CD4-positive, alpha-beta T cell (primary cell): ENCODE measurements around the gene CYB5A. TPM values are rescaled to one million over a fixed set of nuclear protein-coding genes. Genes with fewer than 3 reads are reported as not detected.

Source experiments
- ATAC-seq: fragments of 200-7000 bp; cut with Tn5 transposase; one replicate; pipeline ENCODE4 v1.10.0; 2022; ENCODE audit warnings: mild to moderate bottlenecking; ENCODE audit not compliant: poor library complexity
- CTCF ChIA-PET: fragments of 350-600 bp; sonication (Branson Sonifier 250); formaldehyde crosslinking; loops from one replicate; lab custom pipeline; 2021; ENCODE audit warnings: antibody characterized with exemption, inconsistent platforms; lab: Charles Lee
- POLR2A ChIA-PET: fragments of 350-600 bp; sonication (Branson Sonifier 250); formaldehyde crosslinking; loops from one replicate; lab custom pipeline; 2021; ENCODE audit warnings: antibody characterized with exemption, inconsistent platforms; lab: Charles Lee
- DNase-seq, 14 experiments: peaks; one replicate each; pipeline ENCODE4 v3.0.0-alpha.2; 2013 to 2020; ENCODE audit warnings: mixed read lengths in 2 of 14
- H3K27ac ChIP-seq, 2 donors: one replicate each; pipeline versions ENCODE4 v1.5.1 to v1.7.0; 2013; ENCODE audit warnings: low read length in 2 of 2, low read depth in 1 of 2, mild to moderate bottlenecking in 1 of 2
- H3K27me3 ChIP-seq, 2 experiments: 1 replicate in 1 of 2; 2 replicates in 1 of 2; pipeline versions ENCODE4 v1.6.1 to v1.7.0; 2013; ENCODE audit warnings: low read length in 2 of 2, control low read depth in 1 of 2, mild to moderate bottlenecking in 1 of 2, moderate library complexity in 1 of 2; ENCODE audit not compliant: insufficient read depth in 2 of 2, control insufficient read depth in 1 of 2
- H3K36me3 ChIP-seq: one replicate; pipeline ENCODE4 v1.6.1; 2013; ENCODE audit warnings: low read length, control low read depth; ENCODE audit not compliant: insufficient read depth
- H3K4me1 ChIP-seq: one replicate; pipeline ENCODE4 v1.6.1; 2013; ENCODE audit warnings: low read length, control low read depth; ENCODE audit not compliant: insufficient read depth
- H3K4me3 ChIP-seq: one replicate; pipeline ENCODE4 v1.5.1; 2013; ENCODE audit warnings: mild to moderate bottlenecking, low read length, moderate library complexity
- H3K9me3 ChIP-seq, 2 experiments: 1 replicate in 1 of 2; 2 replicates in 1 of 2; pipeline versions ENCODE4 v1.6.1 to v1.7.0; 2013; ENCODE audit warnings: low read length in 2 of 2, mild to moderate bottlenecking in 2 of 2, control low read depth in 1 of 2, moderate library complexity in 1 of 2; ENCODE audit not compliant: control insufficient read depth in 1 of 2, insufficient read depth in 1 of 2
- H3K27ac Mint-ChIP-seq: one replicate; pipeline ENCODE4 v1.8.0; 2020; ENCODE audit warnings: mixed read lengths
- H3K27me3 Mint-ChIP-seq: one replicate; pipeline ENCODE4 v1.8.0; 2021; ENCODE audit warnings: mixed read lengths
- H3K36me3 Mint-ChIP-seq: one replicate; pipeline ENCODE4 v1.8.0; 2021; ENCODE audit warnings: low read depth, mixed read lengths
- H3K4me1 Mint-ChIP-seq: one replicate; pipeline ENCODE4 v1.8.0; 2021; ENCODE audit warnings: low read depth, mixed read lengths
- H3K4me3 Mint-ChIP-seq: one replicate; pipeline ENCODE4 v1.8.0; 2020; ENCODE audit warnings: mild to moderate bottlenecking, mixed read lengths
- H3K9me3 Mint-ChIP-seq: one replicate; pipeline ENCODE4 v1.8.0; 2020; ENCODE audit warnings: mixed read lengths
- intact Hi-C, 2 experiments: fragments of 100-400 bp; cut with DNase I in 1 of 2; cut with micrococcal nuclease in 1 of 2; formaldehyde crosslinking; loops; one replicate each; pipeline versions ENCODE4 v1.15.1 to v1.9.0; 2023 to 2025; cut with DNase I, micrococcal nuclease
- total RNA-seq, 174 experiments: library from RNA in 2 of 174; stranded (reverse) in 2 of 174; gene quantifications; one replicate each; pipeline ENCODE4 v1.2.3 and lab custom pipeline; 2021 to 2026
- TF ChIP-seq, protein P1 (sequence below): fragments of 200-600 bp; IDR thresholded peaks from one replicate; pipeline ENCODE4 v1.8.0; 2022; ENCODE audit warnings: antibody characterized with exemption, mild to moderate bottlenecking

CYB5A gene
- total RNA-seq, 2 experiments from 2014 or later, result 3.7 to 4.1 TPM

DNA sequence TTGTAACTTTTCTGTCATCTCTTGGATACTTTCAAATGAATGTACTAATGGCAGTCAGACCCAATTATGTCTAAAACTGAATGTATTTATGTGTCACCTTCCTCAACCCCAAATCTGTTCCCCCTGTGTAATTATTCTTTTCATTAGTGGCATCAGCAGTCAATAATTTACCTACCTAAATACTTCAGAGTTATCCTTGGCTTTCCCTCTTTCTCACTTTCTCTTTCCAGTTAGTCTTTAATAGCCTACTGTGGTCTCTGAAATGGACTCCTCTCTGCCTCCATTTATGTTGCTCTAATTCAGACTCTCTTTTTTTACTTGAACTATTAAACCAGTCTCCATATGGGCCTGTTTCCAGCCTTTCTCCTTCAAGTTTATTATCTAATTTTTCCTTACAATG, 44.9 kb upstream of the CYB5A start:
- POLR2A ChIA-PET, result no interaction called here
- Mint-ChIP-seq H3K4me3 (no peak overlapping the region), H3K27ac (no peak overlapping the region), H3K9me3 (no peaks in the 10 kb centered on the region), H3K4me1 (no peaks in the 10 kb centered on the region), H3K27me3 (peaks cover 10% of the 10 kb centered on the region), H3K36me3 (no peaks in the 10 kb centered on the region)
- intact Hi-C loops, result loop anchor here in 1 of 2 experiments (5.0 kb wide), 1 partner anchor 94 kb away; no protein-coding TSS in a partner anchor
- TF ChIP-seq, protein P1, sequence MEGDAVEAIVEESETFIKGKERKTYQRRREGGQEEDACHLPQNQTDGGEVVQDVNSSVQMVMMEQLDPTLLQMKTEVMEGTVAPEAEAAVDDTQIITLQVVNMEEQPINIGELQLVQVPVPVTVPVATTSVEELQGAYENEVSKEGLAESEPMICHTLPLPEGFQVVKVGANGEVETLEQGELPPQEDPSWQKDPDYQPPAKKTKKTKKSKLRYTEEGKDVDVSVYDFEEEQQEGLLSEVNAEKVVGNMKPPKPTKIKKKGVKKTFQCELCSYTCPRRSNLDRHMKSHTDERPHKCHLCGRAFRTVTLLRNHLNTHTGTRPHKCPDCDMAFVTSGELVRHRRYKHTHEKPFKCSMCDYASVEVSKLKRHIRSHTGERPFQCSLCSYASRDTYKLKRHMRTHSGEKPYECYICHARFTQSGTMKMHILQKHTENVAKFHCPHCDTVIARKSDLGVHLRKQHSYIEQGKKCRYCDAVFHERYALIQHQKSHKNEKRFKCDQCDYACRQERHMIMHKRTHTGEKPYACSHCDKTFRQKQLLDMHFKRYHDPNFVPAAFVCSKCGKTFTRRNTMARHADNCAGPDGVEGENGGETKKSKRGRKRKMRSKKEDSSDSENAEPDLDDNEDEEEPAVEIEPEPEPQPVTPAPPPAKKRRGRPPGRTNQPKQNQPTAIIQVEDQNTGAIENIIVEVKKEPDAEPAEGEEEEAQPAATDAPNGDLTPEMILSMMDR, result no peak
- Histone ChIP-seq H3K27ac (no peak overlapping the region), H3K36me3 (no peaks in the 10 kb centered on the region), H3K4me3 (no peak overlapping the region), H3K9me3 (no peaks in the 10 kb centered on the region), H3K4me1 (no peaks in the 10 kb centered on the region), H3K27me3 (peaks cover 0 to 14% of the 10 kb centered on the region in 2 experiments)
- CTCF ChIA-PET, result no interaction called here
- no peak for ATAC-seq
- no peak for DNase-seq

DNA sequence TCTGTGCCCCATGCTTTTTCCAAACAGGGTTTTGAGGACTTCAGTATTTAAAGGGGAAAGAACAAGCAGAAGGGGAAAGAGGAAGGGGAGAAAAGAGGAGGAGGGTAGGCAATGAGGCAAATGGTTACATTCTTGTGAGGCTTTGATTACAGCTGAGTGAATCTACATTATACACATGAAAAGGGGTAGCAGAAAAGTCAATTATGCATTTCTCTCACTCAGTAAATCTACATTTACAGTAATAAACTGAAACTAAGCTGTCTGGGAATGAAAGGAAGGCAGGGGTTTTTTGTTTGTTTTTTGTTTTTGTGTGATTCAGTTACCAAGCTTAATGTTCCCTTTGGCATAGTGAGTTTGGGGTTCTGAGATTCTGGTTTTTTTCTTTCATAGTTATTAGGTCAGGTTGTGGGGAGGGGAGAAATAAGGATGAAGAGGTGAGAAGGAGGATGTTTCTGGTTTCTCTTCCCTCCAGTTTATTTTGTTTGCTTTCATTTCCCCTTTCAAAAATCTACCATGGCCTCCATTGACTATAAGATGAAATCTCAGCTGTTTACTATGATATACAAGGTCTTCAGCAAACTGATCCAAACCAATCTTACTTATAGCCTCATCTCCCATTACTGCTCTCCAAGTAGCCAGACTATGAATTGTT, 42.6 kb upstream of the CYB5A start:
- Histone ChIP-seq H3K27ac (no peak overlapping the region), H3K27me3 (peaks cover 0 to 15% of the 10 kb centered on the region in 2 experiments), H3K4me1 (no peaks in the 10 kb centered on the region), H3K9me3 (no peaks in the 10 kb centered on the region), H3K4me3 (no peak overlapping the region), H3K36me3 (no peaks in the 10 kb centered on the region)
- H3K4me1 Mint-ChIP-seq, result no peaks in the 10 kb centered on the region
- ChIA-PET POLR2A (no interaction called here), CTCF (interaction anchor here (1.0 kb wide), 1 partner anchor 8 kb away, joined by 3 read pairs; no protein-coding TSS in a partner anchor)
- H3K4me3 Mint-ChIP-seq, result no peak overlapping the region
- DNase-seq (no peak), ATAC-seq (no peak)
- intact Hi-C loops, result no loop called here
- no peaks in the 10 kb centered on the region for H3K36me3 Mint-ChIP-seq
- no peak overlapping the region for H3K27ac Mint-ChIP-seq
- TF ChIP-seq, protein P1, result no peak
- H3K9me3 Mint-ChIP-seq, result no peaks in the 10 kb centered on the region
- peaks cover 10% of the 10 kb centered on the region for H3K27me3 Mint-ChIP-seq

DNA sequence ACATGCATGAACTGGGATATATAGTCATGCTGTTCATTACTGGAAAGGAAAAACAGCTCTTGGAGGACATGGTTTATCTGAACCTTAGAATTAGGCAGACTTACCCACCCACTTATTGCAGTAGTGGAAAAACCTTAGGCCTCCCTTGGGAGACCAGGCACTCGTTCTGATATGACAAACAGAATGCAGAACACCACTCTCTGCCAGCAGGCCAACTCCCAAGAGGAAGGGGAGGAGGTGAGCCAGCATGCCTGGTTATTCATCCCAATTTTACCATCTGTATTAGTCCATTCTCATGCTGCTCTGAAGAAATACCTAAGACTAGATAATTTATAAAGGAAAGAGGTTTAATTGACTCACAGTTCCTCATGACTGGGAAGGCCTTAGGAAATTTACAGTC, 41.3 kb upstream of the CYB5A start:
- Mint-ChIP-seq H3K36me3 (no peaks in the 10 kb centered on the region), H3K9me3 (no peaks in the 10 kb centered on the region), H3K27me3 (peaks cover 4% of the 10 kb centered on the region), H3K27ac (no peak overlapping the region), H3K4me1 (no peaks in the 10 kb centered on the region), H3K4me3 (no peak overlapping the region)
- ChIA-PET POLR2A (no interaction called here), CTCF (interaction anchor here (1.0 kb wide), 1 partner anchor 9 kb away, joined by 3 read pairs; no protein-coding TSS in a partner anchor)
- DNase-seq (no peak), ATAC-seq (no peak)
- H3K27ac ChIP-seq, result no peak overlapping the region
- H3K27me3 ChIP-seq, result peaks cover 0 to 13% of the 10 kb centered on the region in 2 experiments
- H3K9me3 ChIP-seq, result no peaks in the 10 kb centered on the region
- H3K4me1 ChIP-seq, result no peaks in the 10 kb centered on the region
- no peak overlapping the region for H3K4me3 ChIP-seq
- no peaks in the 10 kb centered on the region for H3K36me3 ChIP-seq
- TF ChIP-seq, protein P1, result no peak
- intact Hi-C loops, result no loop called here
